Ectodermal cell (in vitro differentiated cells): Measurements from ENCODE around the gene PTGR3. TPM values are rescaled to one million over a fixed set of nuclear protein-coding genes. Genes with fewer than 3 reads are reported as not detected.
A peak's percentile ranks its signal among the peaks of the same experiment; 100 is the strongest.

Source experiments
- H3K27ac ChIP-seq: 2 replicates; pipeline ENCODE4 v1.7.0; 2013; ENCODE audit warnings: mild to moderate bottlenecking, low read depth, low read length; ENCODE audit not compliant: insufficient read depth, poor library complexity, severe bottlenecking
- H3K27me3 ChIP-seq: 2 replicates; pipeline ENCODE4 v1.7.0; 2013; ENCODE audit warnings: mild to moderate bottlenecking, low read length; ENCODE audit not compliant: insufficient read depth, control insufficient read depth, poor library complexity, severe bottlenecking
- H3K36me3 ChIP-seq: one replicate; pipeline ENCODE4 v1.7.0; 2013; ENCODE audit warnings: low read length; ENCODE audit not compliant: control insufficient read depth, insufficient read depth
- H3K4me1 ChIP-seq: one replicate; pipeline ENCODE4 v1.7.0; 2013; ENCODE audit warnings: low read length; ENCODE audit not compliant: control insufficient read depth, insufficient read depth
- H3K4me3 ChIP-seq: 2 replicates; pipeline ENCODE4 v1.7.0; 2013; ENCODE audit warnings: low read depth, low read length, control low read depth; ENCODE audit not compliant: insufficient read depth
- H3K9me3 ChIP-seq: 2 replicates; pipeline ENCODE4 v1.7.0; 2013; ENCODE audit warnings: mild to moderate bottlenecking, low read length, moderate library complexity; ENCODE audit not compliant: control insufficient read depth
- WGBS, 2 experiments: methylation state at CpG; one replicate each; pipeline ENCODE4 v1.1.7; 2013; ENCODE audit warnings: missing lambda C conversion rate in 2 of 2; 5-methylcytosine and 5-hydroxymethylcytosine counted together
- polyA plus RNA-seq, 4 experiments: library from polyadenylated mRNA; stranded (reverse); fragments of 50-300 nt; gene quantifications; one replicate each; pipeline ENCODE4 v1.2.3, GENCODE V29; 2013

The PTGR3 gene
- 12.1 TPM for polyA plus RNA-seq (2013, experiment 1 of 4)
- 14.7 TPM for polyA plus RNA-seq (2013, experiment 2 of 4)
- polyA plus RNA-seq (2013, experiment 3 of 4): 14.1 TPM
- 14.9 TPM for polyA plus RNA-seq (2013, experiment 4 of 4)

- peaks cover 27% of the 10 kb centered on the region for H3K4me1 ChIP-seq
- H3K36me3 ChIP-seq: no peaks in the 10 kb centered on the region
- peaks cover 90% of the 10 kb centered on the region for H3K27me3 ChIP-seq
- H3K27ac ChIP-seq: peak within 1 kb of the TSS; percentile 59
- H3K4me3 ChIP-seq: peak within 1 kb of the TSS; percentile 76
- 0 to 1% methylated on average over 87 to 88 of the region's 88 CpGs for WGBS, 2 experiments
- no peaks in the 10 kb centered on the region for H3K9me3 ChIP-seq
Measured at GRCh38 chr18:75209129-75209950, at the start of gene PTGR3. PTGR3 (minus strand) TSS chr18:75209139; CDS start chr18:75209058, 81 bp downstream.

GRCh38 chr18:75257605-75258004 is 48.7 kb upstream of the PTGR3 start:
- H3K9me3 ChIP-seq: no peaks in the 10 kb centered on the region
- no peaks in the 10 kb centered on the region for H3K27me3 ChIP-seq
- H3K27ac ChIP-seq: no peak overlapping the region
- 91 to 92% methylated on average over 14 of the region's 14 CpGs for WGBS, 2 experiments
- H3K4me3 ChIP-seq: no peak overlapping the region
- no peaks in the 10 kb centered on the region for H3K36me3 ChIP-seq
- H3K4me1 ChIP-seq: no peaks in the 10 kb centered on the region

GRCh38 chr18:75256376-75256775 is 47.4 kb upstream of the PTGR3 start:
- Histone ChIP-seq H3K4me1 (no peaks in the 10 kb centered on the region), H3K36me3 (no peaks in the 10 kb centered on the region)

GRCh38 chr18:75255094-75255493 is 46.2 kb upstream of the PTGR3 start:
- Histone ChIP-seq H3K4me3 (no peak overlapping the region), H3K27ac (no peak overlapping the region), H3K27me3 (no peaks in the 10 kb centered on the region), H3K9me3 (no peaks in the 10 kb centered on the region), H3K36me3 (no peaks in the 10 kb centered on the region), H3K4me1 (no peaks in the 10 kb centered on the region)
- WGBS, 2 experiments: 91 to 100% methylated on average over 1 to 3 of the region's 3 CpGs

More at GRCh38 chr18:75256376-75256775, 47.4 kb upstream of the PTGR3 start:
- Histone ChIP-seq H3K27me3 (no peaks in the 10 kb centered on the region), H3K27ac (no peak overlapping the region), H3K4me3 (no peak overlapping the region), H3K9me3 (no peaks in the 10 kb centered on the region)

GRCh38 chr18:75253784-75254183 is 44.8 kb upstream of the PTGR3 start:
- H3K27me3 ChIP-seq: no peaks in the 10 kb centered on the region
- H3K36me3 ChIP-seq: no peaks in the 10 kb centered on the region
- no peaks in the 10 kb centered on the region for H3K4me1 ChIP-seq
- 95 to 96% methylated on average over 4 of the region's 4 CpGs for WGBS, 2 experiments
- no peak overlapping the region for H3K27ac ChIP-seq
- H3K4me3 ChIP-seq: no peak overlapping the region
- H3K9me3 ChIP-seq: no peaks in the 10 kb centered on the region

- H3K4me3 ChIP-seq: no peak overlapping the region
- no peaks in the 10 kb centered on the region for H3K27me3 ChIP-seq
- no peak overlapping the region for H3K27ac ChIP-seq
- 96 to 100% methylated on average over 1 of the region's 1 CpG for WGBS, 2 experiments
- H3K4me1 ChIP-seq: no peaks in the 10 kb centered on the region
- H3K9me3 ChIP-seq: no peaks in the 10 kb centered on the region
- H3K36me3 ChIP-seq: no peaks in the 10 kb centered on the region
Measured at GRCh38 chr18:75253043-75253442, 44.1 kb upstream of the PTGR3 start.

GRCh38 chr18:75252136-75252535 is 43.2 kb upstream of the PTGR3 start:
- Histone ChIP-seq H3K4me1 (no peaks in the 10 kb centered on the region), H3K27ac (no peak overlapping the region), H3K4me3 (no peak overlapping the region), H3K36me3 (no peaks in the 10 kb centered on the region), H3K27me3 (no peaks in the 10 kb centered on the region), H3K9me3 (no peaks in the 10 kb centered on the region)
- 92% methylated on average over 2 of the region's 2 CpGs for WGBS, 2 experiments

- WGBS, 2 experiments: 94 to 97% methylated on average over 4 to 5 of the region's 5 CpGs
- Histone ChIP-seq H3K9me3 (no peaks in the 10 kb centered on the region), H3K4me3 (no peak overlapping the region), H3K27me3 (no peaks in the 10 kb centered on the region), H3K36me3 (no peaks in the 10 kb centered on the region), H3K27ac (no peak overlapping the region), H3K4me1 (no peaks in the 10 kb centered on the region)
Measured at GRCh38 chr18:75251466-75251865, 42.5 kb upstream of the PTGR3 start.

- H3K27me3 ChIP-seq: no peaks in the 10 kb centered on the region
- H3K36me3 ChIP-seq: no peaks in the 10 kb centered on the region
- no peak overlapping the region for H3K4me3 ChIP-seq
- no peaks in the 10 kb centered on the region for H3K4me1 ChIP-seq
- no peaks in the 10 kb centered on the region for H3K9me3 ChIP-seq
- H3K27ac ChIP-seq: no peak overlapping the region
- 96% methylated on average over 20 of the region's 20 CpGs for WGBS, 2 experiments
Measured at GRCh38 chr18:75250471-75250821, 41.5 kb upstream of the PTGR3 start.

GRCh38 chr18:75249672-75250470 is 40.9 kb upstream of the PTGR3 start:
- H3K36me3 ChIP-seq: no peaks in the 10 kb centered on the region
- H3K27me3 ChIP-seq: no peaks in the 10 kb centered on the region
- H3K4me3 ChIP-seq: no peak overlapping the region
- WGBS, 2 experiments: 96% methylated on average over 12 to 15 of the region's 18 CpGs
- H3K9me3 ChIP-seq: no peaks in the 10 kb centered on the region
- no peaks in the 10 kb centered on the region for H3K4me1 ChIP-seq
- H3K27ac ChIP-seq: no peak overlapping the region
